HG03025 (cell line): Measurements from ENCODE around the gene NPW.
"Not testable (repeated sequence)": the region's sequence is repeated elsewhere in the genome, so short reads cannot be mapped to it uniquely, and the experiment has no call there.

ENCODE experiments used
- ATAC-seq: cut with Tn5 transposase; IDR thresholded peaks from one replicate; pipeline ENCODE4 v1.9.1; 2021; ENCODE audit warnings: mild to moderate bottlenecking, moderate library complexity; ENCODE audit not compliant: unreplicated experiment, low FRiP score

NPW gene

GRCh38 chr16:2001035-2001434, 18.6 kb upstream of the NPW start:
- no peak for ATAC-seq

GRCh38 chr16:2001456-2002355, 17.9 kb upstream of the NPW start:
- ATAC-seq: no peak

- no peak for ATAC-seq
Observed at GRCh38 chr16:2002406-2003230, 17.0 kb upstream of the NPW start.

GRCh38 chr16:2003231-2003826, 16.3 kb upstream of the NPW start:
- no peak for ATAC-seq

GRCh38 chr16:2003827-2004641, 15.6 kb upstream of the NPW start:
- no peak for ATAC-seq

- ATAC-seq: no peak
Observed at GRCh38 chr16:2004795-2005517, 14.6 kb upstream of the NPW start.

- ATAC-seq: no peak
Observed at GRCh38 chr16:2005646-2006045, 13.9 kb upstream of the NPW start.

GRCh38 chr16:2006317-2006716, 13.3 kb upstream of the NPW start:
- ATAC-seq: no peak

- ATAC-seq: no peak
Observed at GRCh38 chr16:2007081-2007836, 12.3 kb upstream of the NPW start.

GRCh38 chr16:2008009-2008526, 11.5 kb upstream of the NPW start:
- ATAC-seq: no peak

GRCh38 chr16:2008631-2009163, 10.9 kb upstream of the NPW start:
- ATAC-seq: no peak

- ATAC-seq: peak; percentile 31
Observed at GRCh38 chr16:2009164-2009711, 10.3 kb upstream of the NPW start.

GRCh38 chr16:2009791-2010510, 9.6 kb upstream of the NPW start, which contains the start of gene ZNF598:
TSS of gene ZNF598 (minus strand) at chr16:2009821.
- peak; percentile 48 for ATAC-seq

GRCh38 chr16:2011726-2012125, 7.9 kb upstream of the NPW start:
- ATAC-seq: not testable (repeated sequence)

- ATAC-seq: no peak
Observed at GRCh38 chr16:2013527-2013926, 6.1 kb upstream of the NPW start.

GRCh38 chr16:2015117-2015946, 4.3 kb upstream of the NPW start:
- ATAC-seq: no peak

GRCh38 chr16:2015947-2016208, 3.7 kb upstream of the NPW start:
- ATAC-seq: no peak
